Liver (tissue), 9 donors: ENCODE measurements around the gene LAMB4. TPM values are rescaled to one million over a fixed set of nuclear protein-coding genes. Genes with fewer than 3 reads are reported as not detected.

Experiments used
- DNase-seq: peaks from one replicate; pipeline ENCODE4 v3.0.0-alpha.2; 2017; ENCODE audit warnings: low spot score
- H3K27ac ChIP-seq, 2 donors: one replicate each; pipeline ENCODE4 v1.7.0; 2013; ENCODE audit warnings: inconsistent platforms in 2 of 2, low read length in 2 of 2, control low read depth in 1 of 2, low read depth in 1 of 2, mild to moderate bottlenecking in 1 of 2
- H3K27me3 ChIP-seq, 4 donors: one replicate each; pipeline versions ENCODE4 v1.6.1 to v1.7.0; 2013; ENCODE audit warnings: low read length in 3 of 4, inconsistent platforms in 1 of 4, mild to moderate bottlenecking in 1 of 4, moderate library complexity in 1 of 4; ENCODE audit not compliant: control insufficient read depth in 4 of 4, insufficient read depth in 4 of 4
- H3K36me3 ChIP-seq, 4 donors: one replicate each; pipeline versions ENCODE4 v1.6.1 to v1.7.0; 2013; ENCODE audit warnings: low read length in 3 of 4, mild to moderate bottlenecking in 3 of 4, low read depth in 1 of 4, moderate library complexity in 1 of 4; ENCODE audit not compliant: control insufficient read depth in 4 of 4, insufficient read depth in 3 of 4
- H3K4me1 ChIP-seq, 4 donors: one replicate each; pipeline versions ENCODE4 v1.6.1 to v1.7.0; 2013; ENCODE audit warnings: low read length in 3 of 4, mild to moderate bottlenecking in 3 of 4, moderate library complexity in 1 of 4; ENCODE audit not compliant: control insufficient read depth in 4 of 4, insufficient read depth in 4 of 4
- H3K4me3 ChIP-seq, 3 donors: one replicate each; pipeline versions ENCODE4 v1.6.1 to v1.7.0; 2013; ENCODE audit warnings: low read length in 3 of 3, control low read depth in 1 of 3, low read depth in 1 of 3, mild to moderate bottlenecking in 1 of 3
- H3K9ac ChIP-seq, 2 donors: one replicate each; pipeline ENCODE4 v1.7.0; 2013; ENCODE audit warnings: low read length in 2 of 2, mild to moderate bottlenecking in 2 of 2, moderate library complexity in 2 of 2, control low read depth in 1 of 2, low read depth in 1 of 2
- H3K9me3 ChIP-seq, 4 donors: one replicate each; pipeline versions ENCODE4 v1.6.1 to v1.7.0; 2013; ENCODE audit warnings: low read length in 3 of 4; ENCODE audit not compliant: control insufficient read depth in 4 of 4
- CTCF ChIP-seq: fragments of 150-350 bp; IDR thresholded peaks from 2 replicates; pipeline ENCODE4 v1.5.1; 2017; ENCODE audit warnings: improper control_type of control experiment, low read depth, low read length; ENCODE audit not compliant: missing input control
- EGR1 ChIP-seq, 2 donors: IDR thresholded peaks; 2 replicates each; pipeline ENCODE4 v1.6.1; 2016 to 2018; ENCODE audit warnings: antibody characterized with exemption in 2 of 2, low read depth in 2 of 2
- FOXA1 ChIP-seq: IDR thresholded peaks from 2 replicates; pipeline ENCODE4 v1.6.1; 2016; ENCODE audit warnings: antibody characterized with exemption
- FOXA2 ChIP-seq: IDR thresholded peaks from 2 replicates; pipeline ENCODE4 v1.6.1; 2016; ENCODE audit warnings: antibody characterized with exemption
- GABPA ChIP-seq, 2 donors: IDR thresholded peaks in 1 of 2; conservative IDR thresholded peaks in 1 of 2; 2 replicates each; pipeline ENCODE4 v1.6.1; 2016; ENCODE audit warnings: antibody characterized with exemption in 2 of 2, mild to moderate bottlenecking in 1 of 2, moderate library complexity in 1 of 2
- HNF4G ChIP-seq: IDR thresholded peaks from 2 replicates; pipeline ENCODE4 v1.6.1; 2016; ENCODE audit warnings: antibody characterized with exemption
- JUND ChIP-seq, 2 donors: IDR thresholded peaks; 2 replicates each; pipeline ENCODE4 v1.6.1; 2016; ENCODE audit warnings: antibody characterized with exemption in 2 of 2
- NR2F2 ChIP-seq: IDR thresholded peaks from 2 replicates; pipeline ENCODE4 v1.6.1; 2016; ENCODE audit warnings: antibody characterized with exemption
- SP1 ChIP-seq: IDR thresholded peaks from 2 replicates; pipeline ENCODE4 v1.6.1; 2018; ENCODE audit warnings: antibody characterized with exemption, mild to moderate bottlenecking
- TAF1 ChIP-seq: conservative IDR thresholded peaks from 2 replicates; pipeline ENCODE4 v1.6.1; 2016; ENCODE audit warnings: antibody characterized with exemption, mild to moderate bottlenecking
- YY1 ChIP-seq: IDR thresholded peaks from 2 replicates; pipeline ENCODE4 v1.6.1; 2016; ENCODE audit warnings: antibody characterized with exemption, mild to moderate bottlenecking
- WGBS: extraction: QIAGEN DNeasy Blood & Tissue Kit; methylation state at CpG from one replicate; pipeline ENCODE4 v1.1.7; 2013; 5-methylcytosine and 5-hydroxymethylcytosine counted together
- polyA plus RNA-seq, 2 donors: library from polyadenylated mRNA; stranded (reverse) in 1 of 2; unstranded in 1 of 2; fragments of 200-250 nt in 1 of 2; fragments of >200 nt in 1 of 2; fragmentation: Nextera tagmentation in 1 of 2; extraction: Ambion mirVana in 1 of 2; gene quantifications; one replicate each; pipeline versions ENCODE4 v1.2.1 to v1.2.3, GENCODE V29; 2013 to 2015
- total RNA-seq, 2 donors: library from RNA; depleted of rRNA; stranded (reverse); fragments of >200 nt; gene quantifications; one replicate each; pipeline ENCODE4 v1.2.3, GENCODE V29; 2014
- TF ChIP-seq, protein P1 (sequence below): IDR thresholded peaks from 2 replicates; pipeline ENCODE4 v1.6.1; 2016; ENCODE audit warnings: antibody characterized with exemption
- TF ChIP-seq, protein P2 (sequence below): IDR thresholded peaks from 2 replicates; pipeline ENCODE4 v1.6.1; 2016; ENCODE audit warnings: antibody characterized with exemption, mild to moderate bottlenecking
- TF ChIP-seq, protein P3 (sequence below): IDR thresholded peaks from 2 replicates; pipeline ENCODE4 v1.6.1; 2016; ENCODE audit warnings: antibody characterized with exemption
- donor health status: healthy.
- donor health status: healthy.
- donor health status: healthy.
- donor health status: healthy.
- donor health status: healthy.

Gene LAMB4
- total and polyA plus RNA-seq, 4 donors, result under 0.01 to 0.03 TPM; not detected in 2

DNA sequence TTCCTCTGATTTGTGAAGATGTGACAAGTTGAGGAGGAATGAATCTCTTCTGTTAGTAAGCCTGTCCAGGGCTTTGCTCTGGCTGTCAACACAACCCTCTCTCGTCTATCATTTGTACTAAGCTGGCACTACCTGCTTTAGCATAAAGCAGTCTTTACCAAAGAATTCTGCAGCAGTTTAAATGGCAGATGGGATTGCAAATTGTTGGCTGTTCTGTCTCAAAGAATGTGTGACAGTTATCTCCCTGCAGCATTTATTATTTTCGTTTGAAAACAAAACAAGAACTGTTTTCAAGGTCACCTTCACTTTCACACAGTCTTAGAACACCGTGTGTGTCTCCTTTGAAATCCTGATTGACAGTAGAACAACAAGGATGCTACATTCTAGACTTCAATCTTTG lies 122.4 kb downstream of the LAMB4 start:
- no peak for TF ChIP-seq SP1
- TF ChIP-seq CTCF, result no peak
- no peak for TF ChIP-seq FOXA2
- no peak for TF ChIP-seq NR2F2
- no peak for TF ChIP-seq TAF1
- TF ChIP-seq GABPA (IDR thresholded peaks at IDR 0.05 in 1 of 2, conservative IDR thresholded peaks at IDR 0.05 in 1 of 2), result no peak
- TF ChIP-seq, protein P1, sequence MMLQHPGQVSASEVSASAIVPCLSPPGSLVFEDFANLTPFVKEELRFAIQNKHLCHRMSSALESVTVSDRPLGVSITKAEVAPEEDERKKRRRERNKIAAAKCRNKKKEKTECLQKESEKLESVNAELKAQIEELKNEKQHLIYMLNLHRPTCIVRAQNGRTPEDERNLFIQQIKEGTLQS, result no peak
- TF ChIP-seq HNF4G, result no peak
- TF ChIP-seq YY1, result no peak
- TF ChIP-seq, protein P2, sequence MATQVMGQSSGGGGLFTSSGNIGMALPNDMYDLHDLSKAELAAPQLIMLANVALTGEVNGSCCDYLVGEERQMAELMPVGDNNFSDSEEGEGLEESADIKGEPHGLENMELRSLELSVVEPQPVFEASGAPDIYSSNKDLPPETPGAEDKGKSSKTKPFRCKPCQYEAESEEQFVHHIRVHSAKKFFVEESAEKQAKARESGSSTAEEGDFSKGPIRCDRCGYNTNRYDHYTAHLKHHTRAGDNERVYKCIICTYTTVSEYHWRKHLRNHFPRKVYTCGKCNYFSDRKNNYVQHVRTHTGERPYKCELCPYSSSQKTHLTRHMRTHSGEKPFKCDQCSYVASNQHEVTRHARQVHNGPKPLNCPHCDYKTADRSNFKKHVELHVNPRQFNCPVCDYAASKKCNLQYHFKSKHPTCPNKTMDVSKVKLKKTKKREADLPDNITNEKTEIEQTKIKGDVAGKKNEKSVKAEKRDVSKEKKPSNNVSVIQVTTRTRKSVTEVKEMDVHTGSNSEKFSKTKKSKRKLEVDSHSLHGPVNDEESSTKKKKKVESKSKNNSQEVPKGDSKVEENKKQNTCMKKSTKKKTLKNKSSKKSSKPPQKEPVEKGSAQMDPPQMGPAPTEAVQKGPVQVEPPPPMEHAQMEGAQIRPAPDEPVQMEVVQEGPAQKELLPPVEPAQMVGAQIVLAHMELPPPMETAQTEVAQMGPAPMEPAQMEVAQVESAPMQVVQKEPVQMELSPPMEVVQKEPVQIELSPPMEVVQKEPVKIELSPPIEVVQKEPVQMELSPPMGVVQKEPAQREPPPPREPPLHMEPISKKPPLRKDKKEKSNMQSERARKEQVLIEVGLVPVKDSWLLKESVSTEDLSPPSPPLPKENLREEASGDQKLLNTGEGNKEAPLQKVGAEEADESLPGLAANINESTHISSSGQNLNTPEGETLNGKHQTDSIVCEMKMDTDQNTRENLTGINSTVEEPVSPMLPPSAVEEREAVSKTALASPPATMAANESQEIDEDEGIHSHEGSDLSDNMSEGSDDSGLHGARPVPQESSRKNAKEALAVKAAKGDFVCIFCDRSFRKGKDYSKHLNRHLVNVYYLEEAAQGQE, result no peak
- TF ChIP-seq FOXA1, result no peak
- no peak for TF ChIP-seq JUND (IDR thresholded peaks at IDR 0.05)
- no peak for TF ChIP-seq EGR1 (IDR thresholded peaks at IDR 0.05; ENCODE audit: low read depth in 2 of 2)
- peaks cover 4 to 27% (median 22%) of the 10 kb centered on the region in 4 donors for H3K4me1 ChIP-seq
- H3K36me3 ChIP-seq, result no peaks in the 10 kb centered on the region
- no peaks in the 10 kb centered on the region for H3K27me3 ChIP-seq
- H3K9me3 ChIP-seq, result no peaks in the 10 kb centered on the region
- DNase-seq, result no peak
- no peak overlapping the region for H3K9ac ChIP-seq
- no peak overlapping the region for H3K27ac ChIP-seq
- 38% methylated on average over 3 of the region's 3 CpGs for WGBS
- H3K4me3 ChIP-seq, result no peak overlapping the region

- DNase-seq, result no peak
- Histone ChIP-seq H3K4me1 (peaks cover 4 to 32% (median 27%) of the 10 kb centered on the region in 4 donors), H3K36me3 (no peaks in the 10 kb centered on the region), H3K4me3 (no peak overlapping the region), H3K9ac (no peak overlapping the region), H3K27ac (no peak overlapping the region), H3K9me3 (no peaks in the 10 kb centered on the region), H3K27me3 (no peaks in the 10 kb centered on the region)
- TF ChIP-seq, protein P1, result no peak
- TF ChIP-seq, protein P2, result no peak
- TF ChIP-seq GABPA (IDR thresholded peaks at IDR 0.05 in 1 of 2, conservative IDR thresholded peaks at IDR 0.05 in 1 of 2) (no peak), TAF1 (no peak), JUND (IDR thresholded peaks at IDR 0.05) (no peak), YY1 (no peak)
- TF ChIP-seq, protein P3, sequence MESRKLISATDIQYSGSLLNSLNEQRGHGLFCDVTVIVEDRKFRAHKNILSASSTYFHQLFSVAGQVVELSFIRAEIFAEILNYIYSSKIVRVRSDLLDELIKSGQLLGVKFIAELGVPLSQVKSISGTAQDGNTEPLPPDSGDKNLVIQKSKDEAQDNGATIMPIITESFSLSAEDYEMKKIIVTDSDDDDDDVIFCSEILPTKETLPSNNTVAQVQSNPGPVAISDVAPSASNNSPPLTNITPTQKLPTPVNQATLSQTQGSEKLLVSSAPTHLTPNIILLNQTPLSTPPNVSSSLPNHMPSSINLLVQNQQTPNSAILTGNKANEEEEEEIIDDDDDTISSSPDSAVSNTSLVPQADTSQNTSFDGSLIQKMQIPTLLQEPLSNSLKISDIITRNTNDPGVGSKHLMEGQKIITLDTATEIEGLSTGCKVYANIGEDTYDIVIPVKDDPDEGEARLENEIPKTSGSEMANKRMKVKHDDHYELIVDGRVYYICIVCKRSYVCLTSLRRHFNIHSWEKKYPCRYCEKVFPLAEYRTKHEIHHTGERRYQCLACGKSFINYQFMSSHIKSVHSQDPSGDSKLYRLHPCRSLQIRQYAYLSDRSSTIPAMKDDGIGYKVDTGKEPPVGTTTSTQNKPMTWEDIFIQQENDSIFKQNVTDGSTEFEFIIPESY, result no peak
- 64% methylated on average over 3 of the region's 3 CpGs for WGBS
Measured at GRCh38 chr7:108007261-108007660, 122.9 kb downstream of the LAMB4 start.
